Osteocyte (in vitro differentiated cells): ENCODE data around the gene ATF7. TPM values are rescaled to one million over a fixed set of nuclear protein-coding genes. Genes with fewer than 3 reads are reported as not detected.
A peak's percentile ranks its signal among the peaks of the same experiment; 100 is the strongest.

Source experiments
- DNase-seq: peaks from one replicate; pipeline ENCODE4 v3.0.0; 2021; ENCODE audit warnings: mixed read lengths; ENCODE audit not compliant: unreplicated experiment; ENCODE audit errors: extremely low spot score
- H3K27ac Mint-ChIP-seq: one replicate; pipeline ENCODE4 v1.8.0; 2021; ENCODE audit warnings: mild to moderate bottlenecking, mixed read lengths; ENCODE audit not compliant: unreplicated experiment
- H3K27me3 Mint-ChIP-seq: one replicate; pipeline ENCODE4 v1.8.0; 2021; ENCODE audit warnings: mixed read lengths; ENCODE audit not compliant: unreplicated experiment
- H3K36me3 Mint-ChIP-seq: one replicate; pipeline ENCODE4 v1.8.0; 2021; ENCODE audit warnings: mixed read lengths; ENCODE audit not compliant: unreplicated experiment
- H3K4me1 Mint-ChIP-seq: one replicate; pipeline ENCODE4 v1.8.0; 2021; ENCODE audit warnings: mixed read lengths; ENCODE audit not compliant: unreplicated experiment
- H3K4me3 Mint-ChIP-seq: one replicate; pipeline ENCODE4 v1.8.0; 2021; ENCODE audit warnings: mild to moderate bottlenecking, moderate library complexity, mixed read lengths; ENCODE audit not compliant: unreplicated experiment
- H3K9me3 Mint-ChIP-seq: one replicate; pipeline ENCODE4 v1.8.0; 2021; ENCODE audit warnings: mixed read lengths; ENCODE audit not compliant: unreplicated experiment
- total RNA-seq: library from RNA; stranded (reverse); gene quantifications from 2 replicates; pipeline ENCODE4 v1.2.1, GENCODE V29; 2021
- TF ChIP-seq, protein P1 (sequence below): fragments of 200-600 bp; sonication (generic); IDR thresholded peaks from 2 replicates; pipeline ENCODE4 v1.5.0; 2021; ENCODE audit warnings: antibody characterized with exemption, mild to moderate bottlenecking, moderate library complexity

Gene ATF7
- total RNA-seq, 1 donor from 2014 or later: 50.0 TPM

DNA sequence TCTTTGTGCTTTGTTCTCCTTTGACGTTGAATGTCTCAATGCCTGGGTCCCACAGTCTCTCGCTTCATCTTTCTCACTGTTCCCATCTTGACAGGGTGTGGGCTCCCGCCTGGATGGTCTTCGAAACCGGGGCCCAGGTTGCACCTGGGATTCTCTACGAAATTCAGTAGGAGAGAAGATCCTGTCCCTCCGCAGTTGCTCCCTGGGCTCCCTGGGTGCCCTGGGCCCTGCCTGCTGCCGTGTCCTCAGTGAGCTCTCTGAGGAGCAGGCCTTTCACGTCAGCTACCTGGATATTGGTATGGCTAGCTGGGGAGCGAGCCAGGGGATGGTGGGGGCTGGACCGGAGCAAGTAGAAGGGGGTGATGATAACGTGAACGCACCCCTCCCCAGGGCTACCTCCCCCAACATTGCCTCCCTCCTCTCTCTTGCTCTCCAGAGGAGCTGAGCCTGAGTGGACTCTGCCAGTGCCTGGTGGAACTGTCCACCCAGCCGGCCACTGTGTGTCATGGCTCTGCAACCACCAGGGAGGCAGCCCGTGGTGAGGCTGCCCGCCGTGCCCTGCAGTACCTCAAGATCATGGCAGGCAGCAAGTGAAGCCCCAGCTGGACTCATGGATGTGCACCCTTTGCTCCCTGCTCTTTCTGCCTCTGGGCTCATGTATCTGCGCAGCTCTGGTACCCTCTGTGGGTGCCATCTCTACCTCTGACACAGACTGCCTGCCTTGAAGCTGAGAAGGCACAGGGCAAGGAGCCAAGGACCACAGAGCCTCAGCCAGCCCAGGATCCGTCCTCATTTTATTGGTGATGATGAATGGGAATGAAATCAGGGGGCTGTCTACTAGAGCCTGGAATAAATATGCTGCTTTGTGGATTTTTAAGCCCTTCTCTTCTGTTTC is 120.4 kb downstream of the ATF7 start:
- TF ChIP-seq, protein P1, sequence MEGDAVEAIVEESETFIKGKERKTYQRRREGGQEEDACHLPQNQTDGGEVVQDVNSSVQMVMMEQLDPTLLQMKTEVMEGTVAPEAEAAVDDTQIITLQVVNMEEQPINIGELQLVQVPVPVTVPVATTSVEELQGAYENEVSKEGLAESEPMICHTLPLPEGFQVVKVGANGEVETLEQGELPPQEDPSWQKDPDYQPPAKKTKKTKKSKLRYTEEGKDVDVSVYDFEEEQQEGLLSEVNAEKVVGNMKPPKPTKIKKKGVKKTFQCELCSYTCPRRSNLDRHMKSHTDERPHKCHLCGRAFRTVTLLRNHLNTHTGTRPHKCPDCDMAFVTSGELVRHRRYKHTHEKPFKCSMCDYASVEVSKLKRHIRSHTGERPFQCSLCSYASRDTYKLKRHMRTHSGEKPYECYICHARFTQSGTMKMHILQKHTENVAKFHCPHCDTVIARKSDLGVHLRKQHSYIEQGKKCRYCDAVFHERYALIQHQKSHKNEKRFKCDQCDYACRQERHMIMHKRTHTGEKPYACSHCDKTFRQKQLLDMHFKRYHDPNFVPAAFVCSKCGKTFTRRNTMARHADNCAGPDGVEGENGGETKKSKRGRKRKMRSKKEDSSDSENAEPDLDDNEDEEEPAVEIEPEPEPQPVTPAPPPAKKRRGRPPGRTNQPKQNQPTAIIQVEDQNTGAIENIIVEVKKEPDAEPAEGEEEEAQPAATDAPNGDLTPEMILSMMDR: no peak
- Mint-ChIP-seq H3K27me3 (no peaks in the 10 kb centered on the region), H3K4me3 (no peak overlapping the region), H3K36me3 (peaks cover 14% of the 10 kb centered on the region), H3K4me1 (peaks cover 31% of the 10 kb centered on the region), H3K9me3 (no peaks in the 10 kb centered on the region), H3K27ac (peak overlapping the region; percentile 10)
- DNase-seq: no peak

DNA sequence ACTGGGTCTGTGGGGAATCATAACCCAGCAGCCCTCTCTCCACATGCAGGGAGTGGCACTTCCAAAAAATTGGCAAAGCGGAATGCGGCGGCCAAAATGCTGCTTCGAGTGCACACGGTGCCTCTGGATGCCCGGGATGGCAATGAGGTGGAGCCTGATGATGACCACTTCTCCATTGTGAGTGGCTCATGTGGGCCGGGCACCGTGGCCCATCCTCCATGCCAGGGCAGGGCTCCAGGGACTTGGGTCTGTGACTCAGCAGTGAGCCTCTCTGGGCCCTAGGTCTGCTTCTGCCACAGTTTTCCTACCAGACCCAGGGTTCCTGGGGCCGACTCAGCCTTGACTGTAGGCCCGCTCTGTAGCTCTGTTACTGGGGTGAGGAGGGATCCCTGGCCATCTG is 121.1 kb downstream of the ATF7 start:
- Mint-ChIP-seq H3K4me3 (no peak overlapping the region), H3K9me3 (no peaks in the 10 kb centered on the region), H3K36me3 (peaks cover 14% of the 10 kb centered on the region), H3K27ac (peak overlapping the region; percentile 34), H3K4me1 (peaks cover 34% of the 10 kb centered on the region), H3K27me3 (no peaks in the 10 kb centered on the region)
- DNase-seq: no peak
- TF ChIP-seq, protein P1: no peak

DNA sequence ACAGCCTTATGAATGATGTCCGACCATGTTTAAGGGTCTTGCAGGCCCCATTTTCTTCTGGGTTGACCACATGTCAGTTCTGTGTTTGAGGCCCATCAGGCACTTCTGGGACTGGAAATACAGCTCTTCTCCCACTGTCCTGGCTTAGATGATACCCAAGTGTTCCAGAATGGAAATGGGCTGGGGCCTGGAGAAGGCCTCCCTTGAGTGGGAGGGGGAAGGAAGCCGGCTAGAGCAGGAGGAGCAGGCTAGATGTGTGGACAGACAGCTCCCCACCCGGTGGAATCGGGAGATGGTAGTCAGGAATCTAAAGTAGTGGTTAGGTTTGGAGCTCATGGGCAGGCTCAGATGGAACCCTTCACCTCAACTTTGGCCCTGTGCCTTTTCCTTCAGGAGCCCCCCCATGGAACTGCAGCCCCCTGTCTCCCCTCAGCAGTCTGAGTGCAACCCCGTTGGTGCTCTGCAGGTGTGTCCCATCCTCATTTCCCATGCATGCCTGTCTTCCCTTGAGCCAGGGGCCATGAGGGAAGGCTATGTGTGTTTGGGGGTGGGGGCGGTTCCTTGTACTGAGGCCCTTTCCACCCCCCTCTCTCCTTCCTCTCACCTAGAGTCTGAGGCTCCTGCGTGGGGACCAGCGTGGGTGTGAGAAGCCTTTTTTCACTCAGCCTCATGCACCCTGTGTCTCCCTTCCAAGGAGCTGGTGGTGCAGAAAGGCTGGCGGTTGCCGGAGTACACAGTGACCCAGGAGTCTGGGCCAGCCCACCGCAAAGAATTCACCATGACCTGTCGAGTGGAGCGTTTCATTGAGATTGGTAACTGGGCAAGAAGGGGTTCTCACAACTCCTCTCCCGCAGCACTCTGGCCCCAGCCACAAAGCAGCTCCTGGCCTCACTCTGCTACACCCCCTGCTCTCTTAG is 121.9 kb downstream of the ATF7 start:
- Mint-ChIP-seq H3K27me3 (no peaks in the 10 kb centered on the region), H3K4me1 (peaks cover 37% of the 10 kb centered on the region), H3K27ac (peak overlapping the region; percentile 23), H3K4me3 (no peak overlapping the region), H3K9me3 (no peaks in the 10 kb centered on the region), H3K36me3 (peaks cover 14% of the 10 kb centered on the region)
- DNase-seq: no peak
- TF ChIP-seq, protein P1: no peak

DNA sequence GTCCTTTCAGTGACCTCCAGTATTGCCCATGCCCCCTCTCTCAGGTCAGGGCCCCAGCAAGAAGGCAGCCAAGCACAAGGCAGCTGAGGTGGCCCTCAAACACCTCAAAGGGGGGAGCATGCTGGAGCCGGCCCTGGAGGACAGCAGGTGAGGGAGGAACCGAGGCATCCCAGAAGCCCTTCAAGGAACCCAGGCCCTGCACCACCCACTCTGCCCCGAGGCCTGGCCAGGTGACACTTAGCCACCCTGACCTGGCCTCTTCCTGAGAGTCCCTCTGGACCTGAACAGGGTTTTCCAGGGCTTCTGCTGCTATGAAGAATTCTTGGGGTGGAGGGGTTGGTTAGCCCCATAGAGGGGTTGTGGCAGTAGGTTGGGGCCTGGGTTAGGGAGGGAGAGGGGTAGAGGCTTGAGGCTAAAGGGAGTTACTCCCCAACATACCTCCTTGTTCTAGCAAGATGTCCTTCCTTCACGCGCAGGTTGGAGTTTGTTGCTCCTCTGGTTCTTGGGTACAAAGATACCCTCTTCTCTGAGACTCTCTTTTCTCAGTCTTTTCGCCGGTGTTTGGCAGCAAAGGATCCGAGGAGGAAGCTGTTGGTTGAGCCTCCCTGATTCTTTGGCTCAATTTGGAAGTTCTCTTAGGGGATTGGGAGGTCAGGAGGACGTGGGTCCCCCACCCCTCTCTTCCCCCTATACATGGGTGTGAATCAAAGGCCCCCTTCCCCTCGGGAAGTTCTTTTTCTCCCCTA is 123.0 kb downstream of the ATF7 start:
- no peaks in the 10 kb centered on the region for H3K27me3 Mint-ChIP-seq
- TF ChIP-seq, protein P1: no peak
- H3K4me3 Mint-ChIP-seq: peak overlapping the region; percentile 47
- H3K36me3 Mint-ChIP-seq: peaks cover 14% of the 10 kb centered on the region
- no peak overlapping the region for H3K27ac Mint-ChIP-seq
- H3K4me1 Mint-ChIP-seq: peaks cover 42% of the 10 kb centered on the region
- DNase-seq: no peak
- H3K9me3 Mint-ChIP-seq: no peaks in the 10 kb centered on the region
